HepG2 (cell line): ENCODE results near the gene GNAL. TPM values are rescaled to one million over a fixed set of nuclear protein-coding genes. Genes with fewer than 3 reads are reported as not detected.

Experiments
- CREB1 ChIP-seq, 2 experiments: fragments of 450-650 bp in 1 of 2; IDR thresholded peaks; 2 replicates each; pipeline ENCODE4 v1.6.1; 2016 to 2017; ENCODE audit warnings: control low read depth in 1 of 2, mild to moderate bottlenecking in 1 of 2, missing compliant biosample characterization in 1 of 2, missing genetic modification characterization in 1 of 2
- DBP ChIP-seq: sonication (generic); formaldehyde crosslinking; IDR thresholded peaks from 2 replicates; pipeline ENCODE4 v1.4.0; 2020; ENCODE audit warnings: missing genetic modification reagents; ENCODE audit errors: not compliant biosample characterization
- MAFK ChIP-seq, 2 experiments: IDR thresholded peaks in 1 of 2; conservative IDR thresholded peaks in 1 of 2; 2 replicates each; pipeline ENCODE4 v1.6.1; 2011; ENCODE audit warnings: improper control_type of control experiment in 2 of 2, low read length in 2 of 2
- ONECUT2 ChIP-seq: sonication (generic); formaldehyde crosslinking; IDR thresholded peaks from 2 replicates; pipeline ENCODE4 v1.4.0; 2020; ENCODE audit warnings: missing genetic modification reagents
- PCBP2 ChIP-seq: fragments of 200-400 bp; formaldehyde crosslinking; optimal IDR thresholded peaks from 2 replicates; pipeline ENCODE3; 2018; ENCODE audit warnings: low read length, low read depth; ENCODE audit not compliant: poor library complexity, severe bottlenecking
- PHF8 ChIP-seq: sonication (generic); formaldehyde crosslinking; IDR thresholded peaks from 2 replicates; pipeline ENCODE4 v1.5.0; 2020; ENCODE audit warnings: missing genetic modification reagents
- PRDM10 ChIP-seq: sonication (generic); formaldehyde crosslinking; IDR thresholded peaks from 2 replicates; pipeline ENCODE4 v1.4.0; 2020; ENCODE audit warnings: low read depth, missing genetic modification reagents
- REXO4 ChIP-seq: sonication (generic); formaldehyde crosslinking; IDR thresholded peaks from 2 replicates; pipeline ENCODE4 v1.8.0; 2022; ENCODE audit warnings: missing genetic modification reagents, mild to moderate bottlenecking, borderline replicate concordance
- SIX1 ChIP-seq: sonication (generic); formaldehyde crosslinking; IDR thresholded peaks from 2 replicates; pipeline ENCODE4 v1.4.0; 2020; ENCODE audit warnings: missing genetic modification reagents, borderline replicate concordance
- SOX5 ChIP-seq: IDR thresholded peaks from 2 replicates; pipeline ENCODE4 v1.6.1; 2016; ENCODE audit warnings: borderline replicate concordance
- SP4 ChIP-seq: sonication (generic); formaldehyde crosslinking; IDR thresholded peaks from 2 replicates; pipeline ENCODE4 v1.8.1; 2023; ENCODE audit warnings: mild to moderate bottlenecking, missing genetic modification reagents
- TRIM24 ChIP-seq: sonication (generic); formaldehyde crosslinking; IDR thresholded peaks from 2 replicates; pipeline ENCODE4 v1.8.0; 2022; ENCODE audit warnings: mild to moderate bottlenecking, missing genetic modification reagents
- ZNF318 ChIP-seq: sonication (generic); formaldehyde crosslinking; IDR thresholded peaks from 2 replicates; pipeline ENCODE4 v1.4.0; 2020; ENCODE audit warnings: mild to moderate bottlenecking, missing genetic modification reagents
- polyA plus RNA-seq, 8 experiments: library from polyadenylated mRNA; depleted of rRNA in 3 of 8; stranded (reverse) in 7 of 8; unstranded in 1 of 8; fragments of >200 nt; fragmentation: Illumina TruSeq in 4 of 8; extraction: Trizol in 4 of 8; gene quantifications; 2 replicates each; pipeline versions ENCODE4 v1.2.1 to v1.2.3, GENCODE V29; 2011 to 2016; ENCODE audit warnings: low read depth in 4 of 8, missing spikeins in 1 of 8, mixed read lengths in 1 of 8; ENCODE audit not compliant: insufficient read depth in 1 of 8
- total RNA-seq, 5 experiments: library from RNA; depleted of rRNA; stranded (reverse); fragments of >200 nt; fragmentation: Illumina TruSeq; extraction: Trizol; gene quantifications; 2 replicates each; pipeline ENCODE4 v1.2.3, GENCODE V29; 2016; ENCODE audit warnings: low read depth in 1 of 5

GNAL gene
- total and polyA plus RNA-seq, 2 of the 13 experiments (the other 11 are each of a cell fraction or from before 2014, with no cell fraction given): 0.87 to 1.4 TPM

- no peak for TF ChIP-seq TRIM24
- TF ChIP-seq ONECUT2 (CRISPR knock-in tag): no peak
- no peak for TF ChIP-seq SP4 (CRISPR knock-in tag)
- no peak for TF ChIP-seq PCBP2
- TF ChIP-seq CREB1 (IDR thresholded peaks at IDR 0.05): no peak
- TF ChIP-seq CREB1 (CRISPR knock-in tag; IDR thresholded peaks at IDR 0.05): no peak
- TF ChIP-seq ZNF318 (CRISPR knock-in tag): no peak
- no peak for TF ChIP-seq REXO4
- TF ChIP-seq SOX5 (CRISPR knock-in tag): no peak
- no peak for TF ChIP-seq SIX1 (CRISPR knock-in tag)
- no peak for TF ChIP-seq PRDM10 (CRISPR knock-in tag)
- peak; percentile 58 for TF ChIP-seq PHF8
- TF ChIP-seq MAFK (conservative IDR thresholded peaks at IDR 0.05 in 1 of 2, IDR thresholded peaks at IDR 0.05 in 1 of 2; ENCODE audit: low read length in 2 of 2): peak in 1 of 2 experiments; percentile 86; a peak in 2 of 4 replicates
- peak; percentile 47 for TF ChIP-seq DBP
Measured at GRCh38 chr18:11688972-11689668, at the start of gene GNAL (continued).
